ENCODE data around the gene CPLX4.

DNA sequence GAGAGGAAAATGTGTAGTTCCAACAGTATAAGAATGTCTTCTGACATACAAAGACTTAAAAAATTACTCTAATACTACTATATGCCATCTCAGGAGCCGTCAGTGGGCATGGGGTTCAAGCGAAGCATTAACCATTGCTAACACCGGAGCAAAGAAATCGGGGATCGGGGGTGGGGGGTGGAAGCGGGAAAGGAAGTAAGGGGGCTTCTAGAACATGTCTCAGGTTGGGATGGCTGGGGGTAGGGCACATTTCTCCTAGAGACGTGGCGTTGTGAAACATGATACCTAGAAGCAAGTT lies 39.9 kb upstream of the CPLX4 start:
- TF ChIP-seq, protein P1, sequence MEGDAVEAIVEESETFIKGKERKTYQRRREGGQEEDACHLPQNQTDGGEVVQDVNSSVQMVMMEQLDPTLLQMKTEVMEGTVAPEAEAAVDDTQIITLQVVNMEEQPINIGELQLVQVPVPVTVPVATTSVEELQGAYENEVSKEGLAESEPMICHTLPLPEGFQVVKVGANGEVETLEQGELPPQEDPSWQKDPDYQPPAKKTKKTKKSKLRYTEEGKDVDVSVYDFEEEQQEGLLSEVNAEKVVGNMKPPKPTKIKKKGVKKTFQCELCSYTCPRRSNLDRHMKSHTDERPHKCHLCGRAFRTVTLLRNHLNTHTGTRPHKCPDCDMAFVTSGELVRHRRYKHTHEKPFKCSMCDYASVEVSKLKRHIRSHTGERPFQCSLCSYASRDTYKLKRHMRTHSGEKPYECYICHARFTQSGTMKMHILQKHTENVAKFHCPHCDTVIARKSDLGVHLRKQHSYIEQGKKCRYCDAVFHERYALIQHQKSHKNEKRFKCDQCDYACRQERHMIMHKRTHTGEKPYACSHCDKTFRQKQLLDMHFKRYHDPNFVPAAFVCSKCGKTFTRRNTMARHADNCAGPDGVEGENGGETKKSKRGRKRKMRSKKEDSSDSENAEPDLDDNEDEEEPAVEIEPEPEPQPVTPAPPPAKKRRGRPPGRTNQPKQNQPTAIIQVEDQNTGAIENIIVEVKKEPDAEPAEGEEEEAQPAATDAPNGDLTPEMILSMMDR (IDR thresholded peaks at IDR 0.05) = no peak
- TF ChIP-seq ZFX (IDR thresholded peaks at IDR 0.05; ENCODE audit: borderline replicate concordance) = no peak
